ENCODE measurements around the gene DNMT3A.

DNMT3A gene

DNA sequence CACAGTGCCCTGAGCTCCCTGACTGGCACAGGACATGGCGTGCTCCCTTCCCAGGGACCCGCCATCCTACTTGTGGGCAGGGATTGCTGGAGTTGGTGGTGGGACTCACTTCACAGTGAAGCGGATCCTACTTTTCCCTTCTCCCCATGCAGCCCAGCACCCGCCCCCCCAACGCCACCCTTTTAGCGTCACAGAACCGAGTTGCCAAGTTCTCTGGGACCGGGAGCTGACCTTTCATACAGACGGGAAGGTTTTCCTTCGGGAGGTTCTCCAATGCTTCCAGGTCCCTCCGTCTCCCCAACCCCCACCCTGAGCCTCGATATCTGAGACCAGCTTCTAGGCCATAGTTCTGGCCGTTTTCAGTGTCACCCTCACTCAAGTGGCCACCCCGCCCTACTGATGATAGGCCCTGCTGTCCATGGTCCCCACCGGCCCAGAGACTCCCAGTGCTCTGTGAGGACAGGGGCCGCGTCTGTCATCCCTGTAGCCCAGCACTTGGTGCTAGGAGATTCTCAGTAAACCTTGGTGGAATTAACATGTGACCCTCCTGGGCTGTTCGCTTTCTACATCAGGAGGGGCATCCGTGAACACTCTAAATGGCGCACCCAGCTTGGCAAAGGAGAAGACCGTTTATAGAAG is 1.6 kb upstream of the DNMT3A start:
- no peak for DNase-seq (ENCODE audit: low read depth)

DNA sequence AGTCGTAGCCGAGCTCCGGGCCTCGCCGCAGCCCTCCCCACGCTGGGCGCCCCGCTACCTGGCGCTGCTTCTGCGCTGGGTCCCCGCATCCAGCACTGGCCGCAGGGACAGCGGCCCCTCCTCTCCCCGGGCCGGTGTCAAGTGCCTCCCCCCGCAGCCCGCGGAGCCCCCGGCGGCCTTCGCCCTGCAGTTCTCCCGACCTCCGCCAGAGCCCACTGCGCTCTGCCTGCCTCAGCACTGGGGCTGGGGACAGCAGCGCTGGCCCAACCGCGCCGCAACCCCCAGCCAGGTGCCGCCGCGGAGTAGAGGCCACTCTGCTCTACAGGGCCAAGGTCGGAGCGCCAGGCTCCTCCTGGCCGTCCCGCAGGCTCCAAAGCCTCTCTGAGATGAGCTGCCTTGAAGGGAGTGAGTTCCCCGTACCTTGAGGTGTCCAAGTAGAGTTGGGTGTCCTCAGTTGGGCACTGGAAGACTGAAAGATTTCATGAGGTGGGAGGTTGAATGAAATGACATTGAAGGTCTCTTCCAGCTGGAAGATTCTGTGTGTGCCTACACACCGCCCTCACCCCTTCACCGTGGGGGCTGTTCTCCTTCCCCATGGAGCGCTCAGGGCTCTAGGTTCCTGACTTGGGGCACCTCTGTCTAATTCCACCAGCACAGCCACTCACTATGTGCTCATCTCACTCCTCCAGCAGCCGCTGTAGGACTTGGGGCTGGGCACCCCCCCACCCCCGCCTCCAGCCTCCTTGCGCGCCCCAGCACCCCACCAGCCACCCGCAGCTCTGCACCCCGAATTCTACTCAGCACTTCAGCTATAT is 854 bp upstream of the DNMT3A start:
- DNase-seq (ENCODE audit: low read depth), result no peak

DNA sequence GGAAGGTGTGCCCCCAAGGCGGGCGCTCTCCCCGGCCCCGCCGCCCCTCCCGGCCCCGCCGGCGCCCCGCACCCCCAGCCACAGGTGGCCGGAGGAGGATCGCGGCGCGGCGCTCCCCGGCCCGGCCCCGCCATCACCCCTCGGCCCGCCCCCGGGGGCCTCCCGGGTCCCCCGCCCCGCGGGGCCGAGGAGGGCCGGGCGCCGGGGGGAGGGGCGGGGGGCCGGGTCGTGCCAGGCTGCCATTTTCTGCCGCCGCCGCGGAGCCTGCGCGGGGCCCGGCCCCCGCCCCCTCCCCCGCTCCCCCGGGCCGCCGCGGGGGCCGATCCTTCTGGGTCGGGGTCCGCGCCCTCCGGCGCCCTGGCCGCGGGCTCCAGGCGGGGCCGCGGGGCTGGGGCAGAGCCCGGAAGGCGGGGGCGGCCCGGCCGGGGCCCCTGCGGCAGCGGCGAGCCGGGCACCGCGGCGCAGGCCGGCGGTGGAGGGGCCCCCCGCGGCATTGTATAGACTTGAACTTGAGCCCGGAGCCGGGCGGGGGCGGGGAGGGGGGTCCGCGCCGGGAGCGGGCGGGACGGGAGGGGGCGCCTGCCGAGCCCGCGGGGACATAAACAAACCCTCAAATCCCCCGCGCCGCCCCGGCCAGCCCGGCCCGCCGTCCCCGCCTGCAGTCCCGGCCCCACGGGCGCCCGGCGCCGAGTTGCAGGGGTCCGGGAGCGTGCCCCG is 556 bp downstream of the DNMT3A start:
- DNase-seq (ENCODE audit: low read depth), result no peak

DNA sequence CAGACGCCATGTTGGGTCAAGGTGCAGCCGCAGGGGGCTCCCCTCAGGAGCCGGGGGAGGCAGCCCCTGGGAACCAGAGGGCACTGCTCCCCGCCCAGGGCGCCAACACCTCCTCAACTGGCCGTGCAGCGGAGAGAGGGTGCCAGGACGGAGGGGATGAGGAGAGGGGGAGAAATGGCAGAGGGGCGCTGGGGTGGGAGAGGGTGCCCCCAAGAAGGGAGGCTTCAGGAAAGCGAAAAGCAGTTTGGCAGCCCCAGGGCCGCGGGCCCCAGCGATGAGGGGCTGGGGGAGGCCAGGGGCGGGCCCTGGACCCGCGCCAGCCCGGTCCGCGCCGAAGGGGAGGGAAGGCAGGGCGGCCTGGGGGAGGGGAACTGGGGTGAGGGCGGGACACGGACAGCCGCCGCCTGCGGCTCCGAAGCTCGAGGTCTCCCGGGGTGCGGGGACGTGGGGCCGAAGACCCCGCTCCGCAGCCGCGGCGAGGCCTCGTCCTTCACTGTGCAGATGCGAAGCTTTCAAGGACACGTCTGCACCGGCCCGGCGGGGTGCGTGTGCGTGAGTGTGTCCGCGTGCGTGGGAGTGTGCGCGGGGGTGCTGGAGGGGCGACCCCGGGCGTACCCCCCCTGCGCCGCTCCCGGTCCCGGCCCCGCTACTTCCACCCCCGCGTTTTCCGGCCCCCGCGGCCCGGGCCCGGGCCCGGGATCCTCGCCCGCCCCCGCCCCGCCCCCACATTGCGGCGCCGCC is 1.4 kb downstream of the DNMT3A start:
- DNase-seq (ENCODE audit: low read depth), result no peak

DNA sequence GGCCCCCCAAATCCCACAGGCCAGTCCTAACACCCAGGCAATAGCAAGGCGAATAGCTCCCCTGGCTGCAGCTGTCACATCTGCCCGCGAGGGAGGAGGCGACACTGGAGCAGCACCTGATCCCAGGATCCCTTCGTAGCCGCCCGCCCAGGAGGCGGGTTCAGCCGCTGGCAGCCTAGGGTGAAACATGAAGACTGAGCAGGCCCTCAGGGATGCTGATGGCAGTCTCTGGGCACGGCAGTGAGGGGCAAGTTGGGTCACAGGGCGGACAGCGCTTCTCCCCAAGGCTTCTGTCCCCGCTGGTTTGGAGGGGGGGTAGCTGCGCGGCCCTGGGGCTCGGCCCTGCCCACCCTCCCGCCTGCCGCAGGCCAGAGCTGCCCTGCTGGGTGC is 1.9 kb downstream of the DNMT3A start:
- DNase-seq (ENCODE audit: low read depth), result no peak

DNA sequence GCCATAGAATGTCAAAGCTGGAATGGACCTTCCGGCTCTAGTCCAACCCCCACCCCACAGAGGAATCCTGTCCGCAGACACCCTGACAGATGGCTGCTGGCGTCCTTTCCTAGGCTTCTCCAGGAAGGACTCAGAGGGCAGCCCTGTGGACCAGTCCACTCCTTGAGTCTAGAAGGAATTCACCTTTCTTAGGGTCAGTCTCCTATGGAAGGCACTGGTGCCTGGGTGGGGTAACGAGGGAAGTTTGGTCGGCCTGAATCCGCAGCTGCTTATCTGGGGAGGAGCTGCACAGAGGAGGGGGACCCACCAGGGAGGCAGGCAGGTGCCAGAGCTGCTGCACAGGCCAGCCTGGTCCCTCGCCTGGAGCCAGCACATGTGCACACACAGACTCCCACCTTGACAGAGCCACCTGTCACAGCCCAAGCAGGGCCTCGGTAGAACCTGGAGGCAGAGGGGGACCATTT is 2.5 kb downstream of the DNMT3A start:
- no peak for DNase-seq (ENCODE audit: low read depth)

DNA sequence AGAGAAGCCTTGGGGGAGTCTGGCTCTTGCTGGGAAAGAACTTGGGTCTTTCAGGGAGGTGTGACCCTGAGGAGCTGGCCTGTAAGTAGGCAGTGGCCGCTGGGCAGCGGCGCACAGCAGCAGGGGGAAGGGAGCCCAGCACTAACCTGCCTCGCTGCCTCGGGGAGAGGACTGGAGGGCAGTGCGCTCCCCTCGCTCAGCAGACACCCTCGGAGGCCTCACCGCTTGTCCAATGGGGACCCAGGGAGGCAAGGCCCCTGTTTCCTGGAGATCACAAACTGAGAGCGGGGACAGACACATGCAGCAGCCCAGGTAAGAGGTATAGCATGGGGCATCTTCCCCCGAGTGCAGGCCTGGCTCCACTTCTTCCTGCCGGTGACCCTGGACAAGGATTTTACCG is 3.3 kb downstream of the DNMT3A start:
- no peak for DNase-seq (ENCODE audit: low read depth)

DNA sequence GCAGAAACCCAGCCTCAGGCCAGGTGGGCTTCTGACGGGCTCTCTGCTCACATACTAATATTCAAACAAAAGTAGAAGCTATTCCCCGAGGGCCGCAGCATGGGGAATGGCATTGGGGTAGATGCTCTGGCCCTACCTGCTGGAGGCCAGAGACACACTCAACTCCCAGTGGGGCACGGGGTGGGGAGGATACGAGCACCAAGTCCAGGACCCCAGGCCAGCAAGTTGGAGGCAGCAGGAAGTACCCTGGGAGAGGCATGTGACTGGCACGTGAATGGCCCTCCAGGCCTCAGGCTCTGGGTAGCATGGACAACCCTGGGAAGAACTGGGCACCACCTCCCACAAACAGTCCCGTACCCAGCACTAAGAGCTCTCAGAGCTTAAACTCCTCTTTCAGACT is 3.8 kb downstream of the DNMT3A start:
- DNase-seq (ENCODE audit: low read depth), result no peak

DNA sequence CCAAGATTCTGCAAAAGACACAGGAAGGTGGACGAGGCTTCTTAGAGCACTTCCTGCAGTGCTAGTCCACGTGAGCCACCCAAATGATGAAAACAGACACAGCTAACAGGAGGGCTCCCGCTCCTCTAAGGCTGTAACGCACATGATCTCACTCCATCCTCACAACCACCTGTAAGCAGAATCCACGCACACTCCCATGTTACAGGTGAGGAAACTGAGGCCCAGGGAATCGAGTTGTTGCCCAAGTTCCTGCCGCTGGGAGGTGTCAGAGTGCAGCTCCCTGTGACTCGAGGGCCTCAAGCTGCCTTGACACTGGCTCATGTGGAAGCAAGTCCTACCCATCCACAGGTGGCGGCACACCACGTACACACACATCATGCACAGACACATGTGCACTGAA is 4.4 kb downstream of the DNMT3A start:
- DNase-seq (ENCODE audit: low read depth), result no peak

DNA sequence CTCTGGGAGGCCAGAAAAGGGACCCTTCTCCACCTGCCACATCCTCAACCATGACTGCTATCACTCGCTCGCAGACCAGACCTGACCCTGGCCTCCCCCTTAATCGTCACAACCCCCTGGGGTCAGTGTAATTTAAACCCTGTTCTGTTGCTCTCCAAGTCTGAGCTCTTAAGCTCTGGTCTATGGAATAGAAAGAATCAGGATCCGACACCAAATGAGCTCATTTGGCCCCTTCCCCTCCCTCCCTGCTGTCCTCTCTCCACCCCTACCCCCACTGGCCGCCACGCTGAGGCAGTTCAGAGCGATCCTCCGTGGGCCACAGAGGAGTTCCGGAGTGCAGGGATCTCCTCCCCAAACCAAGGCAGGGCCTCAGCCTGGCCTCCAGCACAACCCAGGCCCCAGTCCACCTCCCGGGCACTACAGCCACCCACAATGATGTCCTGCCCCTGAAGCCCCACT is 5.3 kb downstream of the DNMT3A start:
- no peak for DNase-seq (ENCODE audit: low read depth)

DNA sequence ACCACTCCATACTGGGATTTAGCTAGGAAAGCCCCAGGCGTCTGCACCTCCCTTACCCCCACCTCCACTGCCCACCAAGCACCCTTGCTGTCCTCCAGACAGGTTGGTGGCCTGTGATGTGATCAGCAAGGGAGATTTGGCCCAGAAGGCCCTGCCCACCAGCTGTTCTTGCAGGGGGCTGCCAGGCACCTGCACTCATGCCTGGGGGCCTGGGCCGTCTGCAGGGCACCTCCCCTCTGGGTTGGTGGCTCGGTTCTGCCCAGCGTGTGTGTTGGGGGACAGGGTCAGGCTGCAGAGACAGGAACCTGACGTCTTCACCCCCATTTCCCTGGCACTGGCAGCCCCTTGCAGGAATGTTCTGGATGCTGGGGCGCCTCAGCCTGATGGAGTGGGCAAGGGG is 5.8 kb downstream of the DNMT3A start:
- DNase-seq (ENCODE audit: low read depth), result no peak

DNA sequence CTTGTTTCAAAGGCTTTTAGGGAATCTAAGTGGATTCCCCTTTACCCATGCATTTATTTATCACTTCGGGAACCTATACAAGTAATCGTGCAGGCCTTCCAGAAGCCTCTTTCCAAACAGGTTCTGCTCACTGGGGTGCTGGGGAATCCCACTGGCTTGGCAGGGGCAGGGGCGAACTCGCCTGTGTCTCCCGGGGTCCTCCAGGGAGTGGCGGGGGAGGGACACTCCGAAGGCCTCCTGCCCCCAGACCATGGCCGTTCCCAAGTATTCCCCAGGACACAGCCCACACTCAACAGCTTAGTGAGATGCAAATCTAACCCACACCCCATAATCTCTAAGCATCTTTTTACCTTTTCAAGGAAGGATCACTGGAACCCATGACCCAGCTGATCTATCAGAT is 6.5 kb downstream of the DNMT3A start:
- no peak for DNase-seq (ENCODE audit: low read depth)

DNA sequence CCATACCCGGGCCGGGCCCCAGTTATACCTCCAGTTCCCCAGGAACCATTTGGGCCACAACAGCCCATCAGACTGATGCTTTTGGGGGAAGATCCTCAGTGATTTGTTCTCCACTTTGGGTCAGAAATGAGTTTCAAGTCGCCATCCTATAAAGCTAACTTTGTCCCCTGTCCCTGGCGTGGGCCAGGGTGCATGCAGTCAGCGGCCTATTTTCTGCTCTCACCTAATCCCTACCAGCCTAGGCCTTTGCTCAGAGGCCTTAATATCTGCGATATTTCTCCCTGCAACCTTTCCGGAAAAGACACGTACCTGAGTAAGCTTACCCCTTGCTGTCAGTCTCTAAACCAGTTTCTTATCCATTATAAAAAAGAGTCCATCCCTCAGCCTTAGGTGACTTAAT is 7.2 kb downstream of the DNMT3A start:
- no peak for DNase-seq (ENCODE audit: low read depth)

DNA sequence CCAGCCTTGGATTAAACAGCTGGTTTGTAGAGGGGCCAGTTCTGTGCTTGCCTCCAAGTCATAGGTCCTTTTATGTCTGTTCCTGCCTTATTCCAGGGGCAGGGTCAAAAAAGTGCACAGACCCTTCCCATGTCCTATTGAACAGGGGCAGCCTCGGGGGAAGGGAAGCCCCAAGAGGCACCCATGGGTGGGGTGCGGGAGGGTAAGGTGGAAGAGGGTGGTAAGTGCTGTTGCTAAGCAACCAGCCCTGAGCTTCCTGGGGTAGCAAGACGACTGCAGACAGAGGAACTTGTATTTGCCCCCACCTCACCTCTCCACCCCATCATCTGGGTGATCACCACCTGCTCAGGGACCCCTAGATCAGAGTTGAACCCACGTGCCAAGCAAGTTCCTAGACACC is 7.7 kb downstream of the DNMT3A start:
- no peak for DNase-seq (ENCODE audit: low read depth)

DNA sequence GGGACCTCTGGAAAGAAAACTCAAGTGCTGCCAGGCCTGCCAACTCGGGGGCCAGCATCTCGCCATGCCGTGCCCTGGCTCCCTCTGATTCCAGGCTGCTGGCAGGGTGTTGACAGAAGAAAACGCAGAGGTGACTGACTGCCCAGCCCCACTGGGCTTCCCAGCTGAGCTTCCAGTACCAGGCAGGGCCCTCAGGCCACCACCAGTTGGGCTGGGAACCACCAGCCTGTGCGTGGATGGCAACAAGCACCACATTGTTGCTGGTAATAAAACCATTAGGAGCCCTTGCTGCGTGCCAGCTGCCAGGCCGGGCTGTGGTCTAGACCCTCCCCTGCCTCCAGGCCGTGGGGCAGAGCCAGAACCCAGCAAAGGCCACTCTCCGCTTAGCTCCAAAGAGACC is 9.2 kb downstream of the DNMT3A start:
- DNase-seq (ENCODE audit: low read depth), result no peak

DNA sequence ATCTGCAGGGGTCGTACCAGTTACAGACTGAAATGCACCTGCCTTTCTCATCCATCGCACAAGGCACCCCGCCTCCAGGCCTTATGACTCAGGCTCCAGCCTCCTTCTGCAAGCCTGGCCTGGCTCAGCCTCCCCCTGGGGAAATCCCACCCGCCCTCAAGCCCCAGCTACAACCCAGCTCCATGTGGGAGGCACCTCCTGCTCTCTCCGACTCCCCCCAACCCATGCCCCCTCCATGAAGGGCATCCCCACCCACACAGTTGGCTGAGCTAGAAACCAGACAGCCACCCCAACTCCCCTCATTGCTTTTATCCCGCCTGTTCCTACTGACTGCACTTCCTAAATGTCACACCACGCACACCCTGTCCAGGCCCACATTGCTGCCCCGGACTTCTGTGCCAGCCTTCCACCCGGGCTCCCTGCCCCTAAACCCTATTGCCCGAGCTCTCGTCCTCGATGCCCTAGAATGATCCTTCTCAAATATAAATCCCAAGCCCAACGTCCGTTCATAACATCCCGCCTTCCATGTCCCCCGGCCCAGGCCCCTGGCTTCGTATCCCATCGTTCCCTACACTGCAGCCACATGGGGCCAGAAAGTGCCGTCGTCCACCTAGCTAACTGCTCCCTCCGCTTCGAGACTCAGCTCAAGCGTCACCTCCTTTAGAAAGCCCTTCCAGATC is 9.9 kb downstream of the DNMT3A start:
- no peak for DNase-seq (ENCODE audit: low read depth)

DNA sequence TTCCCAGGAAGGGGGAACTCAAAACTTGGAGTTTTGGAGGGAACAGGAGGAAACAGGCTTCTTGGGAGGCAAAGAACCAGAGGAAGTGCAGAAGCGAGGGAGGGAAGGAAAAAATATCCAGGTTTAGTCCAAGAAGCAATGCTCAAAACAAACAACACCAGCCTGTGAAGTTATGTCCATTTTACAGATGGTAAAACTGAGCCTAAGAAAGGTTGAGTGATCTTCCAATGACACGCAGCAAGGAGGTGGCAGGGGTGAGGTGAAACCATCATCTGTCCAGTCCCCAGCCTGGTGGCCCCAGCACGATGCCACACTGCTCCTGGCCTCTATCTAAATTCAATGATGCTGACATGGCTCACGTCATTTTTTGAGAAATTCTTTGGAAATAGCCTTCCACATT is 10.8 kb downstream of the DNMT3A start:
- no peak for DNase-seq (ENCODE audit: low read depth)

DNA sequence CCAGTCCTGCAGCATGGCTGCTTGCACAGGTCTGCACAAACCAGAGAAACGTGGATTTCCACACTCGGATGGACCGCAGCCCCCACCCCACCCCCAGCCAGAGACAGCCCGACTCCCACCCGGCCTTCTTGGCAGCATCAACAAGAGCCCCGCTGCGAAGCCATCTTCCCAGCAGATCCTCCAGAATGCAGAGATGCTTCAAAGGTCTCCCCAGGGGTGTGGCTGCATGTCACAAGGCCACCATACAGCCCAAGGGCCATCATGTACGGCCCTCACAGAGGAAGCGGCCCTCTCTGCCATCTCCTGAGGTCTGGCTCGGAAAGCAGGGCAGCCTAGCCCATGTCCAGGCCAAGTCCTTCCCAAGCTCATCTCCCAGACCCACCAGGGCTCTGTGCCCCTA is 11.5 kb downstream of the DNMT3A start:
- DNase-seq (ENCODE audit: low read depth), result no peak

DNA sequence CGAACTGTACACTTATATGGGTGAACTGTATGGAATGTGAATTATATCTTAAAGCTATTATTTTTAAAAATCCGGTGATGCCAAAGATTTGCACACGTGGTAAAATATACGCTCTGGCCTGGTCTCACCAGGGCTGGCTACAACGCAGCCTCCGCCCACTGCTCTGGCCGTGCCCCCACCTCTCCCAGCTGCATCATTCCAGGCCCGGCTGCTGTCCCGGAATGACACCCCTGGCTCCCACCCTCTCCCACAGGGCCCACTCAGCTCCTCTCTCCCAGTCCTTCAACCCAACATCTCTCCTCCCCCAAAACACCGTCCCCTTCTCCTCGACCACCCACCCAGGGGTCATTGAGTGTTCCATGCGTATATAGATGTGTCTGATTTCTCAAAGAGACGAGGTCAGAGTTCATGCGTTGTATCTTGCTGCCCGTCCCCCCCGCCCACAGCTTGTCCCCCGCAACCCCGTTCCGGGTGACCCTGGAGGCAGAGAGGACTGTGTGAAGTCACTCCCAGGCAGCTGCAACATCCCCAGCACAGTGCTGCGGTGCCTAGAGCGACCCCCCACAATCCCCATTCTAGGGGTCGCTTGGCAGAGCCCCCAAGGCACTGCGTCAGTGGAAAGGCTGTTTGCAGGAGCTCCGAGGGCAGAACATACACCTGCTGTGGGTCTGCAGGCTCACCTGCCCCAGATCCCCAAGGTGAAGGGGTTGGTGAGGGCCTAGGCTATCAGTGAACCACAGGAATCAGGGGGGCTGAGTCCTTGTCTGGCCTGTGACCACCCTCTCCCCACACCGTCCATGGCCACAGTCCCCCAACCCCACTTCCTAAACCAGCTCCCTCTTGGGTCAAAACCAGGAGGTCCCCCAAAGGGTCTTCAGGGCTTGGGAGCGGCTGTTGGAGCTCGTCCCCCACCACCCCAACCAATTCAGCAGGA is 13.3 kb downstream of the DNMT3A start:
- DNase-seq (ENCODE audit: low read depth), result no peak

DNA sequence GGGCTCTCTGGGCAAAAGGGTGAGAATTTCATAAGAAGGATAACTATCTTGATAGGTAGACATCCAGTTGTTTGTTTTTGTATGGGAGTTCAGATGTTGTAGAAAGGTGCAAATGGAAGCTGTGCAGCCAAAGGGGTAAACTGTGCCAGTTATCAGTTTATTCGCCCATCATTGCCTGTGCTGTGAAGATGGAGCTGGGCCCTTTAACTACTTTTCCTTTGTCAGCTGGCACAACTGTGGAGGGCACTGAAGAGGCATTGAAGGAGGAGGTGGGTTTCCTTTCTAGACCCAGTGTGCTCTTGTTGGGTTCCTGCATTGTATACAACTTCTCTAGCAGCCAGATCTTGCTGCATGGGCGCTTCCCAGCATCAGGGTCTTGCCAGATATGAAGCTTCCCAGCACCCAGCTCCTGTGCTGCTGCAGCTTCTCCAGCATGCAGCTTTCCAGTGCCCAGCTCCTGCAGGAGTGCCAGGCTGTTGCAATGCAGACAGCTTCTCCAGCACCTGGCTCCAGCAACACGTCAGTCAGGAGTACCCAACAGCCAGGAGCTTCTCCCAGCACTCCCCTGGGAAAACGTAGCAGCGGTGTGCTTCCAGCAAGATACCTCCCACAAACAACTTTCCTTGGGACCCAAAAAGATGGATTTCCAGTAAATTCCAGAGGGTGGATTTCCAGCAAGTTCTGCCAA is 15.3 kb downstream of the DNMT3A start:
- no peak for DNase-seq (ENCODE audit: low read depth)
